DOHH2 (cell line): Measurements from ENCODE around the gene TPSAB1.

Experiments
- EZH2phosphoT487 ChIP-seq: fragments of 200-600 bp; sonication (generic); IDR thresholded peaks from 2 replicates; pipeline ENCODE4 v1.6.1; 2017; ENCODE audit warnings: borderline replicate concordance, mild to moderate bottlenecking, antibody characterized with exemption, low read length, moderate library complexity, mixed read lengths
- TF ChIP-seq, protein P1 (sequence below): fragments of 200-600 bp; sonication (generic); IDR thresholded peaks from one replicate; pipeline ENCODE4 v1.5.1; 2014; ENCODE audit warnings: antibody characterized with exemption, mild to moderate bottlenecking, low read depth, low read length; ENCODE audit not compliant: poor library complexity, severe bottlenecking

- TF ChIP-seq, protein P1, sequence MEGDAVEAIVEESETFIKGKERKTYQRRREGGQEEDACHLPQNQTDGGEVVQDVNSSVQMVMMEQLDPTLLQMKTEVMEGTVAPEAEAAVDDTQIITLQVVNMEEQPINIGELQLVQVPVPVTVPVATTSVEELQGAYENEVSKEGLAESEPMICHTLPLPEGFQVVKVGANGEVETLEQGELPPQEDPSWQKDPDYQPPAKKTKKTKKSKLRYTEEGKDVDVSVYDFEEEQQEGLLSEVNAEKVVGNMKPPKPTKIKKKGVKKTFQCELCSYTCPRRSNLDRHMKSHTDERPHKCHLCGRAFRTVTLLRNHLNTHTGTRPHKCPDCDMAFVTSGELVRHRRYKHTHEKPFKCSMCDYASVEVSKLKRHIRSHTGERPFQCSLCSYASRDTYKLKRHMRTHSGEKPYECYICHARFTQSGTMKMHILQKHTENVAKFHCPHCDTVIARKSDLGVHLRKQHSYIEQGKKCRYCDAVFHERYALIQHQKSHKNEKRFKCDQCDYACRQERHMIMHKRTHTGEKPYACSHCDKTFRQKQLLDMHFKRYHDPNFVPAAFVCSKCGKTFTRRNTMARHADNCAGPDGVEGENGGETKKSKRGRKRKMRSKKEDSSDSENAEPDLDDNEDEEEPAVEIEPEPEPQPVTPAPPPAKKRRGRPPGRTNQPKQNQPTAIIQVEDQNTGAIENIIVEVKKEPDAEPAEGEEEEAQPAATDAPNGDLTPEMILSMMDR: no peak
- TF ChIP-seq EZH2phosphoT487: no peak
Measured at GRCh38 chr16:1257561-1258224, 17.2 kb downstream of the TPSAB1 start.
